Panc1 (cell line): ENCODE measurements around the gene CHST8. TPM values are rescaled to one million over a fixed set of nuclear protein-coding genes. Genes with fewer than 3 reads are reported as not detected.

Source experiments
- ATAC-seq: fragments of 200-7000 bp; cut with Tn5 transposase; 2 replicates; pipeline ENCODE4 v1.9.1; 2020; ENCODE audit warnings: mild to moderate bottlenecking, moderate library complexity
- BruUV-seq: library from RNA; stranded (reverse); fragments of 400-500 nt; replicated peaks from 2 replicates; lab custom pipeline; 2021; lab: Mats Ljungman, UMichigan
- CTCF ChIA-PET: fragments of 300-600 bp; sonication (Branson Sonifier 250); formaldehyde crosslinking; loops from one replicate; lab custom pipeline; 2022; ENCODE audit warnings: antibody characterized with exemption; lab: Charles Lee
- POLR2A ChIA-PET: fragments of 300-600 bp; sonication (Branson Sonifier 250); formaldehyde crosslinking; loops from one replicate; lab custom pipeline; 2022; ENCODE audit warnings: antibody characterized with exemption; lab: Charles Lee
- DNase-seq: peaks from one replicate; pipeline ENCODE4 v3.0.0-alpha.2; 2010; ENCODE audit warnings: low read depth, low spot score
- H3K27ac ChIP-seq: 2 replicates; pipeline ENCODE4 v1.5.1; 2011; ENCODE audit warnings: mild to moderate bottlenecking, low read length, inconsistent platforms
- H3K27me3 ChIP-seq: fragments of 200-500 bp; sonication (Bioruptor generic); 2 replicates; pipeline ENCODE4 v1.6.0; 2014; ENCODE audit warnings: low read length, inconsistent platforms; ENCODE audit not compliant: control insufficient read depth, insufficient read depth
- H3K36me3 ChIP-seq: fragments of 200-500 bp; sonication (Bioruptor generic); 2 replicates; pipeline ENCODE4 v1.5.1; 2014; ENCODE audit warnings: inconsistent platforms, mild to moderate bottlenecking, low read length, moderate library complexity; ENCODE audit not compliant: control insufficient read depth, insufficient read depth
- H3K4me1 ChIP-seq: 2 replicates; pipeline ENCODE4 v1.5.1; 2011; ENCODE audit warnings: inconsistent platforms, mild to moderate bottlenecking, low read length, moderate library complexity; ENCODE audit not compliant: control insufficient read depth, insufficient read depth
- H3K4me3 ChIP-seq, 2 experiments: 2 replicates each; pipeline ENCODE4 v1.5.1; 2011 to 2012; ENCODE audit warnings: low read depth in 2 of 2, low read length in 2 of 2, mild to moderate bottlenecking in 2 of 2, inconsistent platforms in 1 of 2, moderate library complexity in 1 of 2
- H3K9me3 ChIP-seq: fragments of 200-500 bp; sonication (Bioruptor generic); 2 replicates; pipeline ENCODE4 v1.5.1; 2014; ENCODE audit warnings: low read depth, mild to moderate bottlenecking, inconsistent platforms, low read length, moderate library complexity; ENCODE audit not compliant: control insufficient read depth, insufficient read depth
- CTCF ChIP-seq: fragments of 450-650 bp; IDR thresholded peaks from 2 replicates; pipeline ENCODE4 v1.5.1; 2017; ENCODE audit warnings: mild to moderate bottlenecking
- POLR2AphosphoS5 ChIP-seq: IDR thresholded peaks from 2 replicates; pipeline ENCODE4 v1.6.1; 2012; ENCODE audit warnings: mild to moderate bottlenecking, low read depth, low read length, moderate library complexity
- REST ChIP-seq, 2 experiments: IDR thresholded peaks; 2 replicates each; pipeline ENCODE4 v1.6.1; 2011 to 2012; ENCODE audit warnings: low read depth in 2 of 2, control low read depth in 1 of 2, low read length in 1 of 2, mild to moderate bottlenecking in 1 of 2, moderate library complexity in 1 of 2; ENCODE audit not compliant: insufficient read depth in 1 of 2
- SIN3A ChIP-seq: IDR thresholded peaks from 2 replicates; pipeline ENCODE4 v1.6.1; 2012; ENCODE audit warnings: low read depth, mild to moderate bottlenecking, low read length, moderate library complexity, borderline replicate concordance; ENCODE audit not compliant: insufficient read depth
- TCF7L2 ChIP-seq: IDR thresholded peaks from 2 replicates; pipeline ENCODE4 v1.6.1; 2011; ENCODE audit warnings: mild to moderate bottlenecking, low read depth, low read length, inconsistent platforms
- in situ Hi-C: cut with HindIII; loops from 2 replicates; pipeline ENCODE4 v1.10.0; 2016; ENCODE audit warnings: low sequenced_read_pairs, low pct_unique_long_range_greater_than_20kb
- intact Hi-C: fragments of 100-400 bp; cut with micrococcal nuclease; formaldehyde crosslinking; loops from one replicate; pipeline ENCODE4 v1.10.0; 2022; ENCODE audit not compliant: unreplicated experiment
- total RNA-seq: library from RNA; stranded (reverse); gene quantifications from one replicate; pipeline ENCODE4 v1.2.1, GENCODE V29; 2021; ENCODE audit not compliant: unreplicated experiment

CHST8 gene
- total RNA-seq, 1 experiment from 2014 or later = 0.28 TPM

GRCh38 chr19:33622809-33623511 lies 1.2 kb downstream of the CHST8 start:
- DNase-seq (no peak), ATAC-seq (no peak)
- Histone ChIP-seq H3K36me3 (no peaks in the 10 kb centered on the region), H3K4me3 (no peak overlapping the region; a peak in 1 of 4 replicates), H3K9me3 (no peaks in the 10 kb centered on the region), H3K27ac (no peak overlapping the region), H3K4me1 (no peaks in the 10 kb centered on the region), H3K27me3 (peaks cover 18% of the 10 kb centered on the region)
- ChIA-PET CTCF (no interaction called here), POLR2A (interaction anchor here (0.6 kb wide), 1 partner anchor 28 kb away, joined by 3 read pairs; no protein-coding TSS in a partner anchor)
- no TSS peak for BruUV-seq
- in situ Hi-C loops (no loop called here), intact Hi-C loops (no loop called here)
- TF ChIP-seq POLR2AphosphoS5 (no peak), SIN3A (no peak), REST (IDR thresholded peaks at IDR 0.05; ENCODE audit: insufficient read depth in 1 of 2, low read depth in 2 of 2, low read length in 1 of 2) (no peak), CTCF (no peak), TCF7L2 (no peak)

- no TSS peak for BruUV-seq
- Histone ChIP-seq H3K9me3 (no peaks in the 10 kb centered on the region), H3K27ac (no peak overlapping the region), H3K27me3 (peaks cover 18% of the 10 kb centered on the region), H3K4me1 (no peaks in the 10 kb centered on the region), H3K36me3 (no peaks in the 10 kb centered on the region), H3K4me3 (no peak overlapping the region)
- intact Hi-C loops = no loop called here
- no peak for ATAC-seq
- DNase-seq = no peak
- ChIA-PET POLR2A (no interaction called here), CTCF (interaction anchor here (0.6 kb wide), 2 partner anchors 40 to 610 kb away, joined by 9 to 14 read pairs; no protein-coding TSS in a partner anchor)
- in situ Hi-C loops = no loop called here
- TF ChIP-seq SIN3A (no peak), TCF7L2 (no peak), POLR2AphosphoS5 (no peak), REST (IDR thresholded peaks at IDR 0.05; ENCODE audit: insufficient read depth in 1 of 2, low read depth in 2 of 2, low read length in 1 of 2) (no peak), CTCF (no peak)
These were observed 2.8 kb downstream of the CHST8 start for GRCh38 chr19:33624586-33624985.
